ENCODE data around the gene JAKMIP1. TPM values are rescaled to one million over a fixed set of nuclear protein-coding genes. Genes with fewer than 3 reads are reported as not detected.
A peak's percentile ranks its signal among the peaks of the same experiment; 100 is the strongest.

JAKMIP1 gene
- total RNA-seq, 1 donor from 2014 or later: not detected

- DNase-seq: no peak
- intact Hi-C loops (cut with micrococcal nuclease): no loop called here
These were observed 207.5 kb downstream of the JAKMIP1 start for GRCh38 chr4:5992828-5993321.

GRCh38 chr4:5992171-5992827 lies 208.1 kb downstream of the JAKMIP1 start:
- no peak for DNase-seq
- ATAC-seq: no peak
- intact Hi-C loops (cut with micrococcal nuclease): no loop called here

More at GRCh38 chr4:5992828-5993321, 207.5 kb downstream of the JAKMIP1 start:
- ATAC-seq: no peak

- DNase-seq: no peak
- no peak for ATAC-seq
- intact Hi-C loops (cut with micrococcal nuclease): no loop called here
These were observed 208.9 kb downstream of the JAKMIP1 start for GRCh38 chr4:5991405-5991804.

GRCh38 chr4:5990446-5991160 lies 209.7 kb downstream of the JAKMIP1 start:
- DNase-seq: no peak
- no peak for ATAC-seq
- intact Hi-C loops (cut with micrococcal nuclease): no loop called here

DNA sequence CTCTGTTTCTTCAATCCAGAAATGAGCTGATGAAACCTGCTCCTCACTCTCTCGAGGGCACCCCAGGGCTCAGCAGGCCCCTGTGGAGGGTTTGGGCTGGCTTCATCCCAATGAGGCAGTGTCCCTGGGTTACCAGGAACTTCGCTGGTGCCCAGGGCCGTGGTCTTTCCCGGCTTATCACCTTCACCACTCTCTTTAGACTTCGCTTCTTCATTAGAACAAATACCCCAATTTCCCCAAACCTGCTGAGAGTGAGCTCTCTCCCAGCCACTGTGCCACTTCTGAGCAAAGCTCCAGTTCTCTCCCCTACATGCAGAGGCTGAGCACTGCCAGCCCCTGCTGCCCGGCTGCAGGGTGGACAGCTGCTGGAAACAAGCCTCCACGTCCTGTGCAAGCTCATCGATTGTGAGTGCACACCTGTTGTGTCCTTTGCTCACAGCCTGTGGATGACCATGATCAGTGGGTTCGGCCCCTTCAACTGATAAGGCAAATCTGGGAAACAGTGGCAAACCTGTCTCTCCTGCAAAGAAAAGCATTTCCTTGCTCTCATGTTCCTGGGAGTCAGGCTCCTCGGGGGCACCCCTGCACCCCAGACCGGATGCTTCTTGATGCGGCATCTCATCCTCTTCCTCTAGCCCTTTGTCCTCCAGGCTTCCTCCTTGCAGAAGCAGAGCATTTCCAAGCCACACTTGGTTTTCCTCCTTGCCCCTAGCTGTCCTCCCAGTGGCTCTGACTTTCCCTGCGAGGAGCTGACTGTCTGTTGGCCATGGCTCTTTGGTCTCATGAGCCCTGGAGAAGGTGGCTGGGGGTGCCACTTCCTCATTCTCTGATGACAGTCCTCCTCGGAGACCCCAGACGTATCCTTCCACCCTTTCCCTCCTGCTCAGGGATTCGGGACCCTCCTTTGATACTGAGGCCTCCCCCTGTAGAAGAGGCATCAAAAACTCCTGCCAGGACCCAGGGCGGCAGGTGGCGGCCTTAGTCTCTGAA lies 210.8 kb downstream of the JAKMIP1 start:
- ATAC-seq (no peak), DNase-seq (no peak)
- intact Hi-C loops (cut with micrococcal nuclease): no loop called here

DNA sequence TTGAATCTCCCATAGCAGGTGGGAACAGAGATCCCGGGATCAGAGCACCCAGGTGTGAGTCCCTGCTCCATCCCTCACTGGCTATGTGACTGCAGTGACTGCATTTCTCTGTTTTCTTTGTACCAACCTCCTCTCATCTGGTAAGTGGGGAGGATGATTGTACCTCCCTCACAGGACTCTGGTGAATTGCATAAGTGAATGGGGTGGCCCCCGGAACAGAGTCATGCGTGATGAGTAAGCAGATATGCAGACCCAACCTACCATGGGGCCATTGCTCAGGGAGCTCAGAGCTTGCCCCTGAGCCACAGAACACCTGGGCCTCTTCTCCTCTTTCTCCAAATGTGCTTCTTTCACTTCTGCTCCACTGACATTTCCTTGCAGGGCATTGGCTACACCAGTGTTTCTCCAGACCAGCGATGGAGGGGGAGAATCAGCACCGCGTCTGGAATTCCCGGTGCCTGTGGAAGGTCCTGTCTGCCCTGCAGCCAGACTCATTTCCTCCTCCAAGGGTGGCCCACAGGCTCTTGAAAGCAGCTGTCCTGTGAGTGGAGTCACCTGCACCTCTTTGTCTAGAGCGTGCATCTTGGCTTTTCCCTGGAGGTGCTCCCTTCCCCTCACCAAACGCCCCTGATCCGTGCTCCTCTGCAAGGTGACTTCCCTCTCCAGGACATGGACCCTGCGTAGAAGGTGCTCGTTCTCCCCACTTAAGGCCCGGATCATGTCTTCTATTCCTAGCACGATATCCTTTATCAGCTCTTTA lies 212.1 kb downstream of the JAKMIP1 start:
- intact Hi-C loops (cut with micrococcal nuclease): no loop called here
- no peak for DNase-seq
- no peak for ATAC-seq

DNA sequence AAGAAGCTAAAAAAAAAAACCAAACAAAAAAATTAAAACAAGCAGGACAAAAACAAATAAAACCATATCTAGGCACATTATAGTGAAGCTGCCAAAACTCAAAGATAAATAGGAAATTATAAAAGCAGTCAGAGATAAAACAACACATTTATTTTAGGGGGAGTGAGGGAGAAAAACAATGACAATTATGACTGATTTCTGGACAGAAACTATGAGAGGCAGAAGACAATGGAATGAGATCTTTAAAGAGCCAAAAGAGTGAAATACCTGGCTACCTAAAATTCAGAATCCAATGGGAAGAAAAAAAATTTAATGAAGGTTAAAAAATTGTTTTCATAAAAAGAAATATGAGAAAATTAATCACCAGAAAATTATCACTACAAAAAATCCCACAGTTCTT lies 215.5 kb downstream of the JAKMIP1 start:
- intact Hi-C loops (cut with micrococcal nuclease): no loop called here
- DNase-seq (no peak), ATAC-seq (no peak)

DNA sequence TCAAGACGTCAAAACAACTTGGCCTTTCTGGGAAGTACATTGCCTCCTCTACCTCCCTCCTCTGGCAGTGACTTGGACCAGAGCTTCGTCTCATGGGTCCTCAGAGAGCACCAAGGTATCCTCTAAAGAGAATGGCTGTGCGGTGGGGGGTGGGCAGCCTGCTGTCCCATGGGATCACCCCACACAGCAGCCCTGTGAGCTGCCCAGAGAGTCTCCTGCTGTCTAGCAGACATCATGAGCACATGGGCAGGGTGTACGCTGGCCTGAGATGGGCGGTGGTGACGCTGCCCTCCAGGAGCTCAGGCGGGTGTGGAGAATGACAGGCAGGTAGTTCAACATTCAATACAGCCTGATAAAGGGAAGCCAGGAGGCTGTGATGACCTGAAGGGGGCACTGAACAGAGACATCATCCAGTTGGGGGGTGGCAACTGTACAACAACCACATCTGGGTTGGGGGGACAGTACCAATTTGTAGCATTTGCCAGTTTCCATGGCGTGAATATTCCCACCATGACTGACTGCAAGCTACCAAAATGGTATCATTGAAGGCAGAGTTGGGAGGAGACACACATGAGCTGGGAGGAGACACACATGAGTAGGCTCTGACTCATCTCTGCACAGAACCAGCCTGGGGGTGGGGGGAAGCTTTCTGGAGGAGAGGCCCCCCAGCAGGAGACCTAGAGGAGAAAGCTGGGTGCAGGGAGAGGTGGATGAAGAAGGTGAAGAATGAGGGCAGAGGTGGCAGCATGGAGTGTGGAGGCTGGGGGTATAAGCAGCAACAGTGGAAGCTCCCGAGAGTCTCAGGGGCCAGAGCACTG lies 218.0 kb downstream of the JAKMIP1 start:
- no peak for DNase-seq
- intact Hi-C loops (cut with micrococcal nuclease): no loop called here
- no peak for ATAC-seq

- intact Hi-C loops (cut with micrococcal nuclease): no loop called here
- no peak for ATAC-seq
- DNase-seq: no peak
These were observed 219.8 kb downstream of the JAKMIP1 start for GRCh38 chr4:5980436-5981155.

DNA sequence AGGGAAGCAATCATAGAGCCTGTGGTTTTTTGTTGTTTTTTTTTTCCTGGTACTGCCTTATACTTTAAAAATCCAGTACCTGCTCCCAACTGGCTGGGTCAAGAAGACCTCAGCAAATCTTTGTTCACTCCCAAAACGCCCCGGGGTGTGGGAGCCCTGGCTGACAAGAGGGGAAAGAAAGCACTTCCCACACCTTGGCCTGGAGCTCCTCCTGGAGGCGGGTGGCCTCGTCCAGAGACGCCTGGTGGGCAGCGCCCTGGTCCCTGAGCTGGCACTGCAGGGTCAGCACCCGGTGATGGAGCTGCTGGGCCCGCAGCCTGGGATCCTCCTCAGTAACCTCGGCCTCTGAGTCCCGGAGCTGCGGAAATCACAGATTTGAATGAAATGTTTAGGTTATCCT lies 220.4 kb downstream of the JAKMIP1 start:
- intact Hi-C loops (cut with micrococcal nuclease): no loop called here
- no peak for ATAC-seq
- DNase-seq: no peak

DNA sequence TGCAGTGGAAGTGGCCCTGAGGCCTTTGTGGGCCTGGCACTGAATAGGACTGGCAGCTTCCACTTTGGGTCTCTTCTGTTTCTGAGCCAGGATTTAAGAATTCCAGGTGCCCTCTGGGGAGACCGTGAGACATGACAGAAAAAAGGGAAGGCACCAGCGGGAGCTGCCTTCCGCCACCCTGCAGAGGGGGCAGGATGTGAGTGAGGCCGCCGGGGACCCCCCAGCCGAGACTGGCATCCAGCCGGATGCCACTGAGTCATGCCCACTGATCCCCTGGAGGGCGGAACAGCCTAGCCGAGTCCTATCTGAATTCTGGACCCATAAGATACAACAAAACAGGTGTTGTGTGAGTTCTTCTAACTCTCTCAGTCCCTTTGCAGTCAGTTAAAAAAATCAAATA lies 223.4 kb downstream of the JAKMIP1 start:
- intact Hi-C loops (cut with micrococcal nuclease): no loop called here
- ATAC-seq (no peak), DNase-seq (peak; percentile 9)

DNA sequence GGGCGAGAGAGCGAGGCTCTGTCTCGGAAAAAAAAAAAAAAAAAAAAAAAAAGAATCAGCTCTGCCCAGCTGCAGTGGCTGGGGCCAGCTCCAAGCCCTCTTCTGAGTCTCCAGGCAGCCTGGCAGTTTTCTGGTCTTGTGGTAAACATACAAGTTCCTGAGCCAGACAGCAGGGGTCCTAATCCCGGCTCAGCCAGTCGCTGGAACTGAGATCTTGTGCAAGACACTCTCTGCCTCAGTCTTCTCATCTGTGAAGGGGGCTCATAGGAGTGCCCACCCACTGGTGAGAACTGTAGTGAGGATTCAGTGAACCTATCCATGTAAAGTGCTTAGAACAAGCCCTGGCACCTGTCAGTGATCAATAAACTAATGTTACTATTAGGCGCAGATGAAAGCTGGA lies 223.9 kb downstream of the JAKMIP1 start:
- peak; percentile 2 for DNase-seq
- intact Hi-C loops (cut with micrococcal nuclease): no loop called here
- ATAC-seq: no peak

Other genes with a start within 250 kb of the JAKMIP1 start
- 0.02 TPM for gene C4orf50, start 182.1 kb downstream of the JAKMIP1 start, total RNA-seq
- gene WFS1, start 69.3 kb upstream of the JAKMIP1 start, total RNA-seq: 70.5 TPM

Measured in left ventricle myocardium superior (tissue), 1 donor.